Esophagus squamous epithelium (tissue), 5 donors: ENCODE measurements around the gene RBFOX2. TPM values are rescaled to one million over a fixed set of nuclear protein-coding genes. Genes with fewer than 3 reads are reported as not detected.

Experiments used
- DNase-seq: peaks from one replicate; lab custom pipeline; 2025; lab: John Stamatoyannopoulos, UW
- H3K27ac ChIP-seq, 4 donors: fragments of 200-600 bp; sonication (generic); one replicate each; pipeline ENCODE4 v1.5.1; 2016 to 2019; ENCODE audit warnings: mild to moderate bottlenecking in 1 of 4
- H3K27me3 ChIP-seq, 4 donors: fragments of 200-600 bp; sonication (generic); 1 replicate in 3 of 4; 2 replicates in 1 of 4; pipeline versions ENCODE4 v1.5.1 to v1.6.0; 2017 to 2021; ENCODE audit warnings: antibody characterized with exemption in 1 of 4
- H3K36me3 ChIP-seq, 3 donors: fragments of 200-600 bp; sonication (generic); one replicate each; pipeline ENCODE4 v1.5.1; 2016 to 2019
- H3K4me1 ChIP-seq, 3 donors: fragments of 200-600 bp; sonication (generic); one replicate each; pipeline ENCODE4 v1.5.1; 2017 to 2019
- H3K4me3 ChIP-seq, 4 donors: fragments of 200-600 bp; sonication (generic); 1 replicate in 3 of 4; 2 replicates in 1 of 4; pipeline ENCODE4 v1.5.1; 2016 to 2019; ENCODE audit warnings: mild to moderate bottlenecking in 2 of 4, moderate library complexity in 1 of 4
- H3K9me3 ChIP-seq, 3 donors: fragments of 200-600 bp; sonication (generic); one replicate each; pipeline ENCODE4 v1.5.1; 2016 to 2019
- CTCF ChIP-seq, 6 experiments: fragments of 450-650 bp in 4 of 6; fragments of 200-600 bp in 2 of 6; sonication (generic) in 2 of 6; IDR thresholded peaks; one replicate each; pipeline ENCODE4 v1.5.1; 2016 to 2019; ENCODE audit warnings: antibody characterized with exemption in 6 of 6, mild to moderate bottlenecking in 4 of 6, moderate library complexity in 4 of 6
- POLR2A ChIP-seq, 4 donors: fragments of 450-650 bp; IDR thresholded peaks; one replicate each; pipeline ENCODE4 v1.6.1; 2017; ENCODE audit warnings: antibody characterized with exemption in 4 of 4, mild to moderate bottlenecking in 4 of 4, moderate library complexity in 3 of 4
- WGBS, 2 donors: methylation state at CpG; one replicate each; pipeline ENCODE4 v1.1.5; 2018; 5-methylcytosine and 5-hydroxymethylcytosine counted together
- intact Hi-C: fragments of 100-400 bp; cut with DNase I; formaldehyde crosslinking; loops from one replicate; pipeline ENCODE4 v1.15.0; 2022
- total RNA-seq, 4 donors: library from RNA; depleted of rRNA; stranded (reverse); fragments of >200 nt; gene quantifications; one replicate each; pipeline ENCODE4 v1.1.0, GENCODE V29; 2016
- donor health status: DM: yes; HTN: yes; CAD: no.

The RBFOX2 gene
- total RNA-seq, 4 donors from 2014 or later = 33.3 to 69.6 (median 46.3) TPM

DNA sequence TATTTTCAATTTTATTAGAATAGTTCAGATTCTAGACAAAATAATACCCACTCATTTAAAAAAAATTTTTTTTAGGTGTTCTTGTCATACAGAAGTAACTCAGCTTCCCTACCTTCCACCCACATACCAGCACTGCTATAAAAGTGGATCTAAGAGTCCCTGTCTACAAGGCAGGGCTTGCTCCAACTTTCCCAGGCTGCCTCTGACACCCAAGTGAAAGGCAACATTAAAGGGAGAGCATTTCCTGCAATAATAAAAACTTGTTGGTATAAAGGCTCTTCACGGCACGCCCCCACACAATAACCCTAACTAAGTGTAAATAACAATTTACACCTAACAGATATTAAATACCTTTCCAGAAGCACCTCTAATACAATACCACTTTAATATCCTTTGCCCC lies 183.7 kb downstream of the RBFOX2 start:
- H3K4me1 ChIP-seq = peaks cover 3 to 40% (median 4%) of the 10 kb centered on the region in 3 donors
- TF ChIP-seq POLR2A (IDR thresholded peaks at IDR 0.05) = no peak
- TF ChIP-seq CTCF (IDR thresholded peaks at IDR 0.05) = no peak
- H3K27ac ChIP-seq = no peak overlapping the region
- no peaks in the 10 kb centered on the region for H3K9me3 ChIP-seq
- no peaks in the 10 kb centered on the region for H3K36me3 ChIP-seq
- WGBS, 2 donors = 93 to 97% methylated on average over 2 of the region's 2 CpGs
- intact Hi-C loops = no loop called here
- DNase-seq = no peak
- H3K4me3 ChIP-seq = no peak overlapping the region
- no peaks in the 10 kb centered on the region for H3K27me3 ChIP-seq

GRCh38 chr22:35842954-35843353 lies 185.7 kb downstream of the RBFOX2 start:
- no peaks in the 10 kb centered on the region for H3K36me3 ChIP-seq
- peak overlapping the region in 2 of 4 donors; percentile 24 to 25 for H3K27ac ChIP-seq
- no peaks in the 10 kb centered on the region for H3K9me3 ChIP-seq
- intact Hi-C loops = no loop called here
- H3K27me3 ChIP-seq = no peaks in the 10 kb centered on the region
- no peak for DNase-seq
- H3K4me1 ChIP-seq = peaks cover 12 to 50% (median 14%) of the 10 kb centered on the region in 3 donors
- 28 to 31% methylated on average over 2 of the region's 2 CpGs for WGBS, 2 donors
- TF ChIP-seq POLR2A (IDR thresholded peaks at IDR 0.05) = no peak
- peak in 5 of 6 experiments; percentile 24 to 58 (median 39) for TF ChIP-seq CTCF (IDR thresholded peaks at IDR 0.05)
- H3K4me3 ChIP-seq = no peak overlapping the region

DNA sequence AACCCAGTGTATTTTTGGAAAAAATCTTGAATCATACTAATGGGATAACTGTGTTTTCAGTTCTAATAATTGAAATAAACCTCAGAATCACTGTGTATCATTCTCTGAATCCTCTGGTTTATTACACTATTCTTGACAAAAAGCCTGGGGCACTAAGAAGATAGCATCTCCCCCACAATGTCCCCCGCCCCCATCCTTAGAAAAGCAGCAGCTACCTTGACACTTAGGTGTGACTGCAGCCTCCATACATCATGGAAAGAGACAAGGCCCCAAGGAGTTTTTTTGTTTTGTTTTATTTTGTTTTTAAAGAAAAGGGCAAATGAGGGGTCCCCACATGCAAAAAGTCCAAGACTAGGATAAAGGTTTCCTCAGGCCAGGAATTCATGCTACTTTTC lies 186.1 kb downstream of the RBFOX2 start:
- 83 to 94% methylated on average over 1 of the region's 1 CpG for WGBS, 2 donors
- H3K4me1 ChIP-seq = peaks cover 12 to 54% (median 16%) of the 10 kb centered on the region in 3 donors
- DNase-seq = no peak
- H3K4me3 ChIP-seq = no peak overlapping the region
- no peaks in the 10 kb centered on the region for H3K36me3 ChIP-seq
- H3K27me3 ChIP-seq = no peaks in the 10 kb centered on the region
- intact Hi-C loops = no loop called here
- no peak for TF ChIP-seq POLR2A (IDR thresholded peaks at IDR 0.05)
- no peak for TF ChIP-seq CTCF (IDR thresholded peaks at IDR 0.05)
- peak overlapping the region in 1 of 4 donors; percentile 25 for H3K27ac ChIP-seq
- no peaks in the 10 kb centered on the region for H3K9me3 ChIP-seq

DNA sequence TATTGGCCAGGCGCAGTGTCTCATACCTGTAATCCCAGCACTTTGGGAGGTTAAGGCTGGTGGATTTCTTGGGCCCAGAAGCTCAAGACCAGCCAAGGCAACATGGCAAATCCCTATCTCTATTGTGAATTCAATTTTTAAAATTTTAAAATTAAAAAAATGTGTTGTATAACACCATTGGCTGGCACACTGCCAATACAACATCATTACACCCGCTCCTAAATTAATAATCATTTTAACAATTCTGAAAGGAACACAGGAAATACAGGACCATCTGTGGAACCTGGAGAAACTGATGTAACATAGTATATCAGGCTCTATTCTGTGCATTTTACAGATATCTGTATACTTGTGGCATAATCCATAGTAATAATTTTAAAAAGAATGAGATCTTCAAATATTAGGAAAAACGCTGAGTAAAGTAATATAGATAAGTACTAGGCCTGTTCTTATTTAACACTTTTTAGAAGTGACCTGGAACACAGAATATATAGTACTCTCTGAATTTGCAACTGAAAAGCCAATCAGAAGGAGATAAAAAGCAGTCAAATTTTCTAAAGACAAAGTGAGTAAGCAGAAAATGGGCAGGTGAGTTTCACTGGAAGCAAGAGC lies 186.6 kb downstream of the RBFOX2 start:
- peaks cover 12 to 59% (median 20%) of the 10 kb centered on the region in 3 donors for H3K4me1 ChIP-seq
- DNase-seq = no peak
- no peaks in the 10 kb centered on the region for H3K27me3 ChIP-seq
- H3K36me3 ChIP-seq = no peaks in the 10 kb centered on the region
- H3K27ac ChIP-seq = peak overlapping the region in 1 of 4 donors; percentile 25
- no peak overlapping the region for H3K4me3 ChIP-seq
- H3K9me3 ChIP-seq = no peaks in the 10 kb centered on the region
- 80 to 82% methylated on average over 3 of the region's 3 CpGs for WGBS, 2 donors
- intact Hi-C loops = no loop called here
- TF ChIP-seq CTCF (IDR thresholded peaks at IDR 0.05) (no peak), POLR2A (IDR thresholded peaks at IDR 0.05) (no peak)

DNA sequence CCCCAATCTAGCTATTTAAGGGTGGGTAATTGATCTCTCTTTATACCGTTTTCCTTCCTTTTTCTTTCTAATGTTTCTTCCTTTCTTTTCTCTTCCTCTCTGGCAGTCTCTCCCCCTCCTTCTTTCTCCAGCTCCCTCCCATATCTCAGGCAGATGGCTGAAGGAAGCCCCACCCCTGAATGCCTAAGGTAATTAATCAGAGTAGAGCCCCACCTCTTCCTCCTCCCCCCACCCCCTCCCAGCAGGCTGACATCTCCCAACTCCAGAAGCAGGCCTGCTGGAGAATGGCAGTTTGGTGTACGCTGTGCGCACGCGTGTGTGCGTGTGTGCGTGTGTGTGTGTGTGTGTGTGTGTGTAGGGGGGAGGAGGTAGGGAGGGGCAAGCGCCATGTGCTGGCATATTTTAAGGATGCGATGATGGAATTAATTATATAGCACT lies 188.3 kb downstream of the RBFOX2 start:
- 9 to 14% methylated on average over 3 to 9 of the region's 9 CpGs for WGBS, 2 donors

More for the DNA sequence above, 188.3 kb downstream of the RBFOX2 start:
- peak; percentile 22 for DNase-seq
- Histone ChIP-seq H3K9me3 (no peaks in the 10 kb centered on the region), H3K4me1 (peaks cover 20 to 72% (median 37%) of the 10 kb centered on the region in 3 donors), H3K27ac (peak overlapping the region; percentile 71 to 88 (median 83)), H3K27me3 (no peaks in the 10 kb centered on the region), H3K4me3 (peak overlapping the region; percentile 34 to 67 (median 49)), H3K36me3 (no peaks in the 10 kb centered on the region)
- intact Hi-C loops = no loop called here
- TF ChIP-seq CTCF (IDR thresholded peaks at IDR 0.05) (peak in 1 of 6 experiments; percentile 5), POLR2A (IDR thresholded peaks at IDR 0.05) (peak in 2 of 4 donors; percentile 24 to 48)
